Effector CD4-positive, alpha-beta T cell (primary cell): ENCODE data around the gene OARD1.
"Not testable (repeated sequence)": the region's sequence is repeated elsewhere in the genome, so short reads cannot be mapped to it uniquely, and the experiment has no call there.

ENCODE experiments used
- DNase-seq: peaks from one replicate; pipeline ENCODE4 v3.0.0-alpha.2; 2020

The OARD1 gene

DNA sequence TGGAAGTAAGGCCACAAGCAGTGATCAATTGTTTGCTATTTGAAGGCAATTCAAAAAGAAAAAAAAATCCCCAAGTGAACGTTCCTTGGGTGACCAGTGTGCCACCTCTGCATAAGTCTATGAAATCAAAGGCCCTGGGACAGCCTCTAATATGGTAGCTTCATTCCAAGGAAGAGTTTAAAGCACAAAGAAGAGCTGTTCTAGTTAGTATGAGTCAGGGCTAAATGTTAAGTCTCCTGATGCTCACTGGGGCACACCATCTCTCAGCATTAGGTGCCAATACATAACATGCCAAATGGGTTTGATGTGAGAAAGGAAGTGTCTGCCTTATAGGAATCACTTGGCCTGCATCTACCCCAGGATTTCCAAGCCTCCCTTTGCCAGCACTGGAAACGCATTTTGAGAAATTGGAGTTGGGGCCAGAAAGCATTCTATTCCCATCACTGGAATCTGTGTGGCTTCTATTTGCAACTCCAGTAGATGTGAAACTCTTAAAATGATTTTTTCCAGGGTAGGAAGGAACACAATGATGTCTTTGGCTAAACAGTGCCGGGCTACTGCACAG is 46.1 kb downstream of the OARD1 start:
- DNase-seq: no peak

DNA sequence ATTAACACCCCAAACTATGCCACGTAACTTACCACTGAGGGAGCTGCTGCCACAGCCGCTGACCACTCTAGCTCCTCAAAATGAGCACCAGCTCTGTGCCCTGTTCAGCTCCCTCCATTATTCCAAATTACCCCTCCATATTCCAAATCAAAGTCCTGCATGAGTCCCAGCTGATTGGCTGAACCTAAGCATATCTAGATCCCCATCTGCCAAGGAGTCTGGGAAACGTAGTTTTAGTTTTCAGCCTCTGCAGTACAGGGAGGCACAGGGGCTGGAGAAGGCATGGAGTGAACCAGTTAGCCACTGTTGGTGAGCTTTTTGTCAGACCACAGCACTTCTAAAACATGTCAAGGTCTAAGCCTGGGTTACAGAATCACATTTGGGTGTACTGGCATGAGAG is 49.0 kb downstream of the OARD1 start:
- no peak for DNase-seq

GRCh38 chr6:41022294-41022693 is 49.9 kb downstream of the OARD1 start:
- DNase-seq: no peak

GRCh38 chr6:41021832-41022231 is 50.3 kb downstream of the OARD1 start:
- no peak for DNase-seq

- no peak for DNase-seq
Measured at GRCh38 chr6:41017663-41018062, 54.5 kb downstream of the OARD1 start.

- DNase-seq: not testable (repeated sequence)
Measured at GRCh38 chr6:41015860-41016259, 56.3 kb downstream of the OARD1 start.

DNA sequence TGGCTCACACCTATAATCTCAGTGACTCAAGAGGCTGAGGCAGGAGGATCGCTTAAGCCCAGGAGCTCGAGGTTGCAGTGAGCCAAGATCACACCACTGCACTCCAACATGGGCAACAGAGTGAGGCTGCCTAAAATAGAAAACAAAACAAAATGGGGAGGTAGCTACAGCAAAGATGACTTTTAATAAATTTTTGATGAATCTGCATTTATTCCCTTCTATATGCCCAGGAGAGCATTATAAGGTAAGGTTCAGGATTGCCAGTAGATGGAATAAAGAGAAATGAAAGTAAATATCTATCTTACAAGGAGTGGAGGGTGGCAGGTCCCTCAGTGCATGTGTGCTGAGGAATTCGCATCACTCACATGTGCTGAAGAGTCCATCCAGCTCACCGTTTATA is 57.4 kb downstream of the OARD1 start:
- no peak for DNase-seq
